ENCODE data around the gene FGGY.
A peak's percentile ranks its signal among the peaks of the same experiment; 100 is the strongest.
"Not testable (repeated sequence)": the region's sequence is repeated elsewhere in the genome, so short reads cannot be mapped to it uniquely, and the experiment has no call there.

Gene FGGY

DNA sequence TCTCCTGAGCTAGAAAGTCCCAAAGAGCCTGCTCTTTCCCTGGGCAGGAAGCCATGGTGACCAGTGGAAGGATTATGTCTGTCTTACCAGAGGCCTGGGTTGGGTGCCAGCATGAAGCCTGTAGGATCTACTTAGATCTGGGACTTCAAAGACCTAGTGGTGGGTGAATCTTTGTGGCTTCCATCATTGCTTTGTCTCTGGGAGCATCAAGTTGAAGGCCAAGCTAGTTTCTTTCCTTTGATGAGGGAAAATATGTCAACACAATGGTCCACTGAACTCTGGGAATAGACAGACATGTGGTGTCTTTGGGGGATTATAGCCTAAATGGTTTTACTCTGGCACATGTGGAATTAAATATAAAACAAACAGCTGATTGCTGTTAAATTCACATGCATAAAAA is 417.3 kb downstream of the FGGY start:
- no peak for DNase-seq

GRCh38 chr1:59714966-59715365 is 418.1 kb downstream of the FGGY start:
- DNase-seq = no peak

DNA sequence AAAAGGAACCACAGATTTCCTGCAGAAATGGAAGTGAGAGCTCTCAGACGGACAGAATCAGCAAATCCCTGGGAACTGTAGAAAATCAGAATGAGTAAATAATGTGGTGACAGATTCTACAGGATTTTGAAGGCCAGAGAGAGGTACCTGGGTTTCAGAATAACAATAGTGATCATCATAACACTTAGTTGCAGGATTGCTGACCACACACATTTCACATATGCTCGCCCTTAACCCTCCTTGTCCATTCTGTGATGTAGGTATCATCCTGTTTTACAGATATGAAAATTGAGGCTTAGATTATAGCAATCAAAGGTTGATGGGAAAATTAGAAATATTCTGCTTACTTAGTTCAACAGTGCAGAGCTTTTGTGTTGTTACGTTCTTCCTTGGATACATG is 419.9 kb downstream of the FGGY start:
- DNase-seq = no peak

GRCh38 chr1:59718064-59718988 is 421.4 kb downstream of the FGGY start:
- no peak for DNase-seq

DNA sequence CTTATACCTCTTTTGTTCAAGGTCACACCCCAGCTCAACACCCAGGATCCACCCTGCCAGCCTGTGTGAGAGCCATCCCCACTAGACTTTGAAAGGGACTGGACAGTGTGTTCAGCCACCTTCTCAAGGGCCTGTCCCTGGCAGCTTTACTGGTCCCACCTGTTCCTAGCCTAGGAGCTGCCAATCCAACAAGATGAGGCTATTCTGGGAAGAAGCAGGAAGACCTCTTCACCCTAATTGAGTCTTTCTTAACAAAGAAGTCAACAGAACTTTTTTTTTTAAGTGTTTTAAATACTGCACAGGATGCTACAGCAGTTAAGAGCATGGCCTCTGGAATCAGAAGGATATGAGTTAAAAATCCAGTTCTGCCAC is 422.1 kb downstream of the FGGY start:
- DNase-seq = no peak

GRCh38 chr1:59720326-59721115 is 423.6 kb downstream of the FGGY start:
- DNase-seq = no peak

GRCh38 chr1:59730302-59730701 is 433.4 kb downstream of the FGGY start:
- DNase-seq = no peak

DNA sequence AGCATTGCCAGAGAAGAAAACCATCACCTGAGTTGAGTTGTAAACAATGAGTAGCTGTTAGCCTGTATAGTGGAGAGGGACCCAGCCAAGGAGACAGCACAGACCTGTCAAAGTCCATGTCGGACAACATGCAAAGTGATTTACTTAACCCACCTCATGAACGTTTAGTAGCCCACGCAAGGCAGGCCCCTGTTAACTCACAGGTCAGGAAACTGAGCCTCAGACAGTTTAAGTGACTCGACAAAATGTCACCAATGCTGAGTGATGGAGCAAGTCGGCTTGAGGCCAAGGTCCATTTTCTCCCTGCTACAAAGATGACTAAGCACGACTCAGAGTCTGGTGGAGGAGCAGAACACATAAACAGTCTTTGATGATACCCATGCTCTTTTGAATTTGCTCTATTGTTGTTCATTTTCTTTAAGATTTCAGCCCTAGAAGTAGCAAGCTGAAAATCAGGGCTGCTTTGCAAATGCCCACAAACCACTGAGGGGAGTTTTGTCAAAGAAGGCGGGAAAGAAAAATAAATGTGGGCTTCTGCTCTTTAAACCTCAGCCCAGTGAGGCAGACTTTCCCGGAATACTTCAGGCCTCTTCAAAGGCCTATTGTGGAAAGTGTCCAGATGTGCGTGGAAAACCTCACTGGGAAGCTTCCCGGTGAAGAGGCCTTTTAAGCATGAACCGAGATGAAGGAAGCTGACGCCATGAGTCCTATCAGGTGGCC is 434.0 kb downstream of the FGGY start:
- peak in 1 of 5 donors; percentile 16 for DNase-seq

- no peak for DNase-seq
These were observed 434.7 kb downstream of the FGGY start for GRCh38 chr1:59731591-59731990.

- no peak for DNase-seq
These were observed 435.5 kb downstream of the FGGY start for GRCh38 chr1:59732214-59732955.

DNA sequence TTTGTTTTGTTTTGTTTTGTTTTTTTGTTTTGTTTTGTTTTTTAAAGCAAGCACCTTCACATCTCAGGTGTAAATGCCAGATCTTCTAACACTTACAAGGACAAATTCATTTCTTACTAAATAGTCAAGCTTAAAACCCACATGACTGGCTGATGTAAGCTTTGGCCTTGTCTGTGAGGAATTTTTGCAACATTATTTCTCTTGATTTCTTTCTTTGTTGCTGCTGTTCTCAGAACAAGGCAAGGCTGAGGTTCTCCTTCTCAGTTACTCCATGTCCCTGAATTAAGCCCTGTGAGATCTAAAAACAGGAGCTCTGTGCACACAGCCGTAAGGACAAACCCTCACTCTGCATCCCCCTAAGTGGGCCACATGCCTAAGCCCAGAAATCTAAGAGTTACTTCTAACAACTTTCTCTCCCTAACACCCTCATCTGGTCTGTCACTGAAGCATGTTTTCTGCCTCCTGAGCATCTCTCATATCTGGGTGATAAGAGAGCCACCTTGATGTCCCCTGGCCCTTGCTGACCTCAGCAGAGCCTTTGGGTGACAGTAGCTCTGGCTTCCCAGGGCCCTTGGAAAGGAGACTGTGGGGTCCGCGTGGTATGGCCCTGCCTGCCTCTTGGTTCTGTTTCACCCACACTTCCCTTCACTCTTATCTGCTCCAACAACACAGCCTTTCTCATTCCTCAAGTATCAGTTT is 436.7 kb downstream of the FGGY start:
- DNase-seq = no peak

DNA sequence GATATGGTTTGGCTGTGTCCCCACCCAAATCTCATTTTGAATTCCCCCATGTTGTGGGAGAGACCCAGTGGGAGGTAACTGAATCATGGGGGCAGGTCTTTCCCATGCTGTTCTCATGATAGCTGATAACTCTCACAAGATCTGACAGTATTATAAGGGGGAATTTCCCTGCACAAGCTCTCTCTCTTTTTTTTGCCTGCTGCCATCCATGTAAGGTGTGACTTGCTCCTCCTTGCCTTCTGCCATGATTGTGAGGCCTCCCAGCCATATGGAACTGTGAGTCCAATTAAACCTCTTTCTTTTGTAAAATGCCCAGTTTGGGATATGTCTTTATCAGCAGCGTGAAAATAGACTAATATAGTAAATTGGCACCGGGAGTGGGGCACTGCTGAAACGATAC is 439.0 kb downstream of the FGGY start:
- DNase-seq = not testable (repeated sequence)

DNA sequence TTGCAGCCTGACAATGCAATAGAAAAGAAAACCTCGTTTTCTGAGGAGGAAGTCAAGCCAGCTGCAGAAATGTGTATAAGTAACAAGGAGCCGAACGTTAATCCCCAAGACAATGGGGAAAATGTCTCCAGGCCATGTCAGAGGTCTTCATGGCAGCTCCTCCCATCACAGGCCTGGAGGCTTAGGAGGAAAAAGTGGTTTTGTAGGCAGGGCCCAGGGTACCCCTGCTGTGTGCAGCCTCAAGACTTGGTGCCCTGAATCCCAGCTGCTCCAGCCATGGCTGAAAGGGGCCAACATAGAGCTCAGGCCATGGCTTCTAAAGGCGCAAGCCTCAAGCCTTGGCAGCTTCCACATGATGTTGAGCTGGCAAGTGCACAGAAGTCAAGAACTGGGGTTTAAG is 439.9 kb downstream of the FGGY start:
- no peak for DNase-seq

DNA sequence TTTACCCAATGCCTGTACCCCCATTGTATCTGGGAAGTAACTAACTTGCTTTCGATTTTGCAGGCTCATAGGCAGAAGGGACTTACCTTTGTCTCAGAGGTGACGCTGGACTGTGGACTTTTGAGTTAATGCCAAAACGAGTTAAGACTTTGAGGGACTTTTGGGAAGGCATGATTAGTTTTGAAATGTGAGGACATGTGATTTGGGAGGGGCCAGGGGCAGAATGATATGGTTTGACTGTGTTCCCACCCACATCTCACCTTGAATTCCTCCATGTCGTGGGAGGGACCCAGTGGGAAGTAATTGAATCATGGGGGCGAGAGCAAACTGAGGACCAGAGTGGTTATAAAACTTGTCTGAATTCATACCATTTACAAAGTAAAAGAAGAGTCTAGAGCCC is 440.7 kb downstream of the FGGY start:
- no peak for DNase-seq

DNA sequence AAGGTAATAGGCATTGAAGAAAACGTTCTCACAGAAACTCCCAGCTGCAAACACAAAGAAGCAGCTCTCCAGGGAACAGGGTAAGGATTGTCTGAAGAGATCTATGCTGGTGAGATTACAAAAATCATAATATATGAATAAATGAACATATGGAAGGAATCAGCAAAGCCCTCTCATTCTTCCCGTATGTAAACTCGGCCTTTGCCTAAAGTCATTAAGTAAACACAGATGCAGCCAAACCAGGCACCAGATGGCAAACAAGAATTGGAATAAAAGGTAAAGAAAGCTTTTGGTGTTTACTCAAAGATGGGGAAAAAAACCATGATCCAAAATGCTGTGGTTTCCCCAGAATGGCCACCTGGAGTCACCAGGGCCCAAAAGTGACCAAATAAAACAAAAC is 441.3 kb downstream of the FGGY start:
- no peak for DNase-seq

DNA sequence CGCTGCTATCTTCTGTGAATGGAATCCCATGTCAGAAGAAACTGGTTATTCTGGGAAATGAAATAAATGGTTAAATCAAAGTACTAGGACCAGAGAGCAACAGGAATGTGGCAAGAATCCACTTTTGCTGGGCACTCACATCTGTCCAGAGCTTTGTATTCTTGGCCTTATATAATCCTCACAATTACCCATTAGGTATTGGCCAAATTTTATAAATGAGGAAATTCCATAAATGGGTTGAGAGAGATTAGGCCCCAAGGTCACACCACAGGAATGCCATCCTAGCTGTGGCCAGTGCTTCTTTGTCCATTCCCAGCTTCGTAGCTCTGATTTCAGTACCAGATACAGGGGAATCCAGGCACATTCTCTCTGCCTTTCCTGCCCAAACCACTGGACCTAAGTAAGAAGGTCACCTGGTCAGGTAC is 441.7 kb downstream of the FGGY start:
- DNase-seq = no peak

- DNase-seq = no peak
These were observed 442.2 kb downstream of the FGGY start for GRCh38 chr1:59739111-59739510.

GRCh38 chr1:59742526-59742925 is 445.6 kb downstream of the FGGY start:
- no peak for DNase-seq

- DNase-seq = no peak
These were observed 446.6 kb downstream of the FGGY start for GRCh38 chr1:59743324-59744091.

- no peak for DNase-seq
These were observed 450.6 kb downstream of the FGGY start for GRCh38 chr1:59747420-59748024.

DNA sequence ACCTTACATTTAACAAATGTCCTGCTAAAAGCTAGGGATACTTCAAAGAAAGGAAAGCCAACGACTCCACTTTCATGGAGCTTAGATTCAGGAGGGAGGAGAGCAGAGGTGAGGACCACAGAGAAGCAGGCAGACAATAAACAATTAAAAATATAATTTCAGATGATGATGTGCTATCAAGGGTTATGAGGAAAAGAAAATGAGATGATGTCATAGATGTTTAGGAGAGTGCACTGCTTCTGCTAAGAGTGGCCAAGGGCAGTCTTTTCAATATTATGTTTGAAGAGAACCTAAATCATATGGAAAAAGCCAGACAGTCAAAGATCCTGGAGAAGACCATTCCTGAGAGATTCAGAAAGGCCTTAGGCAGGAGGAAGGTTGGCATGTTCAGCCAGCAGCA is 451.2 kb downstream of the FGGY start:
- DNase-seq = no peak
